Sigmoid colon (tissue), 4 donors: ENCODE results near the gene SOCS7.

Source experiments
- CTCF ChIP-seq, 4 experiments: fragments of 450-650 bp in 3 of 4; fragments of 200-600 bp in 1 of 4; IDR thresholded peaks; one replicate each; pipeline ENCODE4 v1.5.1; 2016 to 2019; ENCODE audit warnings: antibody characterized with exemption in 4 of 4, mild to moderate bottlenecking in 3 of 4, moderate library complexity in 2 of 4
- POLR2A ChIP-seq, 2 donors: fragments of 450-650 bp; IDR thresholded peaks; one replicate each; pipeline ENCODE4 v1.6.1; 2016; ENCODE audit warnings: antibody characterized with exemption in 2 of 2, mild to moderate bottlenecking in 2 of 2, moderate library complexity in 2 of 2
- POLR2AphosphoS5 ChIP-seq, 4 donors: sonication (generic); formaldehyde crosslinking; IDR thresholded peaks; one replicate each; pipeline ENCODE4 v1.6.1; 2017; ENCODE audit warnings: antibody characterized with exemption in 4 of 4

- TF ChIP-seq CTCF (IDR thresholded peaks at IDR 0.05) (no peak), POLR2A (IDR thresholded peaks at IDR 0.05) (no peak), POLR2AphosphoS5 (IDR thresholded peaks at IDR 0.05) (no peak)
Measured at GRCh38 chr17:38330941-38331411, 20.7 kb upstream of the SOCS7 start.
